ENCODE measurements around the gene L1CAM.

The L1CAM gene

DNA sequence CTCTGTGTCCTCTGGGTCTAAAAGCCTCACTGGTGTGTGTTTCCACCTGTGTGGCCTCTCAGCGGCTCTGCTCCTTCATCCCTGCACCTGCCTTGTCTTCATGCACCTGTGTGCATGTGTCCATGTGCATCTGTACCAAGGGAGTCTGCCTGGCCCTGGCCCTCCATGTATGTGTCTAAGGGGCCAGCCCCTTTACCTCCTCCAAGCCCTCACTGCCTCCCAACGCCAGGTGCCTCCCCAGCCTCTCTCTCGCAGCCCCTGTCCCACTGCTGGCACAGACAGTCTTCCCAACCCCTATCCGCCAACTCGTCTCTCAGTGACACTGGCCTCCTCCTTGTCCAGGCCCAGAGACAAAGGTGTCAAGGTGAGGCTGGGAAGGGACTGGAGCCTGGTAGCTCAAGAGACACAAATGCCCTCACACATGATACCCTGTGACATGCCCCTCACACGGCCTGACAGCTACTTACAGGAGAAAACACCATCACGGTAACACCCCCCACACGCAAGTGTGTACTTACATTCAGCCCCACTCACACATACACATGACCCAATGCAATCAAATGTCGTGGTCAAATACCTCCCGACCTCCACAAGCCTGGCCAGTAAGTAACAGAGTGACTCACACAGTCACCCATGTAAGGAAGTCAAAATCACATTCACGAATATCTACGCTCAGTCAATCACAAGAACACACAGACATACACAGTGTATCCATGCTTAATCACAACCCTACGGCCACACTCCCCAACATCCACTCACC is 11.4 kb downstream of the L1CAM start:
- DNase-seq, result no peak

DNA sequence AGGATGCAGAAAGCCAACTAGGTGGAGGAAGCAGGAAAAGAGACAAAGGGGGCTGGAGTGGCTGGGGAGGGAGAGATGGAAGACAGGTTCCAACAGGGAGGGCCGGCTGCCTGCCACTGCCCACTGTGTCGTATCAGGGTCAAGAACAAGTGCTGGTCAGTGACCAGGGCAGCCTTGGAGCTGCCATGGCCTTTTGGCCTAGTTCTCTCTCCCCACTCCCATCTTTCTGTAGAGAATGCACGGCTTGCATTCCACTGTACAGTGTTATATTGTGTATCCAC is 11.9 kb downstream of the L1CAM start:
- DNase-seq, result no peak

DNA sequence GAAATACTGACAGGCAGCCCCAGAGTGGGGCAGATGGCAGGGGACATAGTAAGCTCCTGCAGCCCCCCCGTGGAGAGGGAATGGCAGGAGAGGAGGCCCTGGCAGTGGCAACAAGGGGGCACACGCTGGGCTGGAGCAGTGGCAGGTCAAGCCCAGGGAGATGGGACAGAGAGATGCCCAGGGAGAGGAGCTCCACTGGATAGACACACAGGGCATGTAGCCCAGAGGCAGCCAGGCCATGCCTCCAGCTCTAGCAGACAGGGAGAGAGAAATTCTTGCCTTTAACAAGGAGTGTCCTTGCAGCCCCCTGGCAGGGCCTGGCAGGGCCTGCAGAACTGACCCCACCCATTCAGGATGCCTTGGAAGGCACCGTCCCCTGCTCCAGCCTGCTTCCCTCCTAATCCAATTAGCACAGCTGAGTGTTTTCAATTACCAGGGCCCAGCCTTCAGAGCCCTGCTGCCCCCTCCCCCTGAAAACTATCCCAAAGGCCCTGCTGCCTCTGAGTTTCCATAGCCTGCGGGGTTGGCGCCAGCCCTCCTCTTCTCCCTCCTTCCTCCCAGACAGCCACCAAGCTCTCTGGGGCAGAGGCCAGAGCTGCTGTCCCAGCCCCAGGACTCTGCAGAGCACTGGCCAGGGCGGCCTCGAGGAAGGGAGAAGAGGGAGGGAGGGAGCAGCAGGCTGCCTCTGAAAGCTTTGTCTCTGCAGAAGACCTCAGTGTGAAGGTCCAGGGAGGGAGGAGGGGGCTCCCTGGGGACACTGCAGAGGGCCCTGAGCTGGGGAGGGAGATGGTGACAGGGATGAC is 12.5 kb downstream of the L1CAM start:
- DNase-seq, result no peak

DNA sequence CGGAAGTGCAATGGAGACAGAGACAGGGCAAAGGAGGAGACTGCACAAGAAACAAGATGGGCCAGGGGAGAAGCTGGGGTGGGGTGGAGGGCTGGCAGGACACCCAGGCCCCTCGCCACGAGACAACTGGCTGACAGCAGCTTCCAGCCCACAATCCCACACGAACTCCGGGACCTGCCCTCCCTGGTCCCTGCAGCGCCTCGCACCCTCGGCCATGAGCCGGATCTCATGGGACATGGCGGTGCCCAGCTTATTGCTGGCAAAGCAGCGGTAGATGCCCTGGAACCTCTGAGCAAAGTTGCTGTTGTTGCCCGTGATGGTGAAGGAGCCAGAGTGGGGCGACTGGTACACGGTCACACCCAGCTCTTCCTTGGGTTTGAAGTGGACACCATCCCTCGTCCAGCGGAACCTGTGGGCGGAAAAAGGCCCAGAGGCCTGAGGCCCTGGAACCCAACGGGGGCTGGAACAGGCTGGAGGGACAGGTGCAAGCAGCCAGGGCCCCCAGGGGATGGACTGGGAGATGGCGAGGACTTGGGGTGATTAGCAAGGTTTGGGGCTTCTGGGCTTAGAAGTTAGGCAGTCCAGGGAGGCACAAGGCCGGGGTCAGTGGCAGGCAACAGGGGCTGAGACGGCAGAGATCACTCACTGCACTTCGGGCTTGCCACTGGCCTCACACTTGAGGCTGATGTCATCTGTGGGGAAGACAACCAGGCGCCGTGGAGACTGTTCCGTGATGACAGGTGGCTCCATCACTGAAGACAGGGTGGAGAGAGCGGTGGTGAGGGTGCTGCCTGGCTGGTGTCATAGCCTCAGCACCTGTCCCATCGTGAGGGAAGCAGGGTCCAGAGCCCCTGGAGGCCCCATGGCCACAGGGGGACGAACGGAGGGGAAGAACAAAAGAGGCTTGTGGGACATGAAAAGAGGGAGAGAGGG is 13.8 kb downstream of the L1CAM start:
- no peak for DNase-seq

DNA sequence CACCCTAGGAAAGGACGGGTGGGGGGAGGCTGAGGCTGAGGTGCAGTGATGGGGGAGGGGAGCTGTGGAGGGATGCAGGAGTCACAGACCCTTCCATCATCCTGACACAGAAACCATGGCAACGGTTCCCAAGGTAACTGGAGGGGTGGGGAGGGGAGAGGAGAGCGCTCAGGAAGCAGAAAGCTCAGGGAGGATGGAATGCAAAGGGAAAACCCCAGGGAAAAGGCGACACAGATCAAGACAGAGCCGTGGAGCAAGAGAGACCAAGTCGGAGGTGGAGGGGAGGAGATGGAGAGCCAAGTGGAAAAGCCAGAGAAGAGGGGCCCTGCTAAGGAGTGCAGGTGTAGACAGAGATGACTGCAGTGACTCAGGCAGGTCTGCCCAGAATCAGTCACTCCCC is 14.5 kb downstream of the L1CAM start:
- DNase-seq, result no peak

DNA sequence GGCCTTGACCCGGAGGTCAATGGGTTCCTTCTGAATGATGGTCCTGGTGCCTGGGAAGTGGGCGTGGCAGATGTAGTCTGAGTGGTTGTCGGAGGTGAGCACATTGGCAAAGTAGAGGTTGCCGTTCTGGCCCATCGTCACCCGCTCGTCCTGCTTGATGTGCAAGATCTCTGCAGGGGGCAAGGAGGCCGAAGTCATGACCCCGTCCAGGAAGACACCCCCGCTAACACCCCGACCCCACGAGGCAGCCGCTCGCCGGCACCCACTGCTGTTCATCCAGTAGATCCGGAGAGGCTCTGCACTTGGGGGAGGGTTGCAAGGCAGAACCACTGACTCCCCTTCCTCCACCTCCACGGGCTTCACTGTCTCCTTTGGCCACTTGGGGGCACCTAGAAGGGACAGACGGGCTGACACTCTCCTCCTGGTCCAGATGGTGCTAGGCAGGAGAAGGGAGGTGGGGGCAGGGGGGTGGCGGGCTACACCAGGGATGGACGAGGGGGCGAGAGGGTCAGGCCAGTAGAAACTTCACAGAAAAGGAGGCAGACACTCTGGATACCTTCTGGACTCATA is 15.1 kb downstream of the L1CAM start:
- DNase-seq, result no peak

DNA sequence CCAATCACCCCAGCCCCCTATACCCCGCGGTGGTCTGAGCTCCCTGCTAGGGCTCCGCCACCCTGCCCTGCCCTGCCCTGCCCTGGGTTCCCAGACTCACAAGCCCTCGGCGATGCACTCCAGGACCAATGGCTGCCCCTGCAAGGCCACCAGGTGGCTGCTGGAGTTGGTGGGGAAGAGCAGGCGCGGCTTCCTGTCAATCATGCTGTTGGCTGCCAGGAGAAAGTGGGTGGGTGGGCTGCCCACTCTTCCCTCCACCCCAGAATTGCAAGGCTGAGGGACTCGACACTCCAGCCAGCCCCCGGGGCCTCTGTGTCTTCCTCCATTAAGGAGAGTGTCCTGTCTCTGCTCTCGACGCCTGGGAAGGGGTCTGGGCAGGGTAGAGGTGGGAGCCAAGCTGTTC is 15.7 kb downstream of the L1CAM start:
- no peak for DNase-seq

DNA sequence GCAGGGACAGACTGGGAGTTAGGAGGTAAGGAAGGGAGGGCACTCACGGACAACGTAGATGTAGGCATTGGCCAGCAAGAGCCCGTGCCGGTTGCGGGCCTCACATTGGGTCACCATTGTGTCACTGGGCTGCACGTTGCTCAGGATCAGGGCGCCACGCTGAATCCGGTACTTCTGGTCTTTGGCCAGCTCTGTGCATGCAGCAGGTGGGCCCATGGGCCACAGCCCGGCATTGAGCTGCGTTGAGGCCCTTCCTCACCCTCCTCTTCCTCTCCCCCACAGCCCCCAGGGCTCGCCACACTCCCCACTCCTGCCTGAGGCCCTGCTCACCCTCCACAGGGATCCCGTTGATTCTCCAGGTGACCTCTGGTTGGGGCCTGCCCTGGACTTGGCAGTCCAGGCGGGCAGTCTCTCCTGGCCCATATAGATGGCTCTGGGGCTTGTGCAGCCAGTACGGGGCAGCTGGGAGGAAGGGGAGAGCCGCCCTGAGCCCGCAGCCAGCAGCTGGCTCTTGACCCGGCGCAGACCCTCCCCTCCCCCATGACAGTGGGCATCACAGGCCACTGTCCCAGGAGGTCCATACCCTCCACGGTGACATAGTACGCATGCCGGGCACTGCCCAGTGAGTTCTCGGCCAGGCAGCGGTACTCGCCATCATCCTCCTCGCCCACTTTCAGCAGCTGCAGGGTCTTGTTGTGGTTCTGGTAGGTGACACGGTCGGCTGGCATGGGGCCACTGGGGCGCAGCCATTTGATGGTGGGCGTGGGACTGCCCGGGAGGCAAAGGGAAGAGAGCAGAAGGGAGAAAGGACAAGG is 16.3 kb downstream of the L1CAM start:
- DNase-seq, result no peak

DNA sequence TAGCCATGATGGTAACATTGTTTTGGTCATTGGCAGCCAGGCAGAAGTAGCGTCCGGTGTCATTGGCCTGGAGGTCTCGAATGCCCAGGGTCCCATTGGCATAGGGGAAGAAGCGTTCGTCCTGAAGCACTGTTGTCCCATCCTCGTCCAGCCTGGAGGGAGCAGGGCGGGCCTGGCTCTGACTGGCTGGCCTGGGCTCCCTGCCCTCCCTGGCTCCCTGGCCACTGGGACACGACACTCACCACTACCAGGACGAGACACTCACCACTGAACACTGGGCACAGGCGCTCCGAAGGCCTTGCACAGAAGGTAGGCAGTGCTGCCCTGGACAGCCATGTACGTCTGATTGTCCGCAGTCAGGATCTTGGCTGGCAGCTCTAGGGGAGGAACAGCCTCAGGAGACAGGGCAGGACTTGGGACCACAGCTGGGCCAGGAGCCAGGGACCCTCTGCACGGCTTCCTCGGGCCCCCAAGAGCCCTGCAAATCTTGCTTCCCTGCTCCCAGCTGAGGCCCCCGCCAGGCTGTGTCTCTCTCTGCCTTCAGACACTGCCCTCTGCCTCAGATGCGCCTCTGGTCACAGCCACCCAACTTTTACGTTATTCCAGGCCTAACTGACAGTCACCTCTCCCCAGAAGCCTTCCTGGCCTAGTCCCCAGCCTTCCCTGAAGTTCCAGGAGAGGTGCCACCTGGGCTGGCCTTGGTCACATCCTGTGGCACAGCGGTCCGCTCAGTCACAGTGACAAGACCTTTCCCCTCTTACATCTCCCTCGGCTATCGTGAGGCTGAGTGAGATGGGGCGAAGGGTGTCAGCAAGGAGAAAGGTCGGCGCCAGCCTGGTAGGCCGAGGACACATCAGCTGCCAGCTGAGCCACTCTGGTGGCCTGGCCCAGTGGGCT is 17.1 kb downstream of the L1CAM start:
- DNase-seq, result no peak

DNA sequence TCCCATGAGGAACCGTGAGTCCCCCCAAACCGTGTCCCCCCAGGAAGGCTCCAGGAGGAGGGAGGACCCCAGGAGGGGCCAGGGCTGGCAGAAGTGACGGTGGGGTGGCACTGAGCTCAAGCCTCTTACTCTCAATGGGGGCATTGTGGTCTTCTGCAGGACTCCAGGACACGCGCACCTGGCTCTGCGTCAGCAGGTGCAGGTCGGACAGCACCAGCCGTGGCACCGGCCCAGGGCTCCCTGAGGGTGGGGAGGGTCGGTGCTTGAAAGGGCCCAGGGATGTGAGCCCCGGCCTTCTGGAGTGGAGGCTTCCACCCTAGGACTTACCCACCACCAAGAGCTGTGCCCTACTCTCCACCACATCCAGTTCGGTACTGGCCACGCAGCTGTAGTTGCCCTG is 18.3 kb downstream of the L1CAM start:
- DNase-seq, result no peak

DNA sequence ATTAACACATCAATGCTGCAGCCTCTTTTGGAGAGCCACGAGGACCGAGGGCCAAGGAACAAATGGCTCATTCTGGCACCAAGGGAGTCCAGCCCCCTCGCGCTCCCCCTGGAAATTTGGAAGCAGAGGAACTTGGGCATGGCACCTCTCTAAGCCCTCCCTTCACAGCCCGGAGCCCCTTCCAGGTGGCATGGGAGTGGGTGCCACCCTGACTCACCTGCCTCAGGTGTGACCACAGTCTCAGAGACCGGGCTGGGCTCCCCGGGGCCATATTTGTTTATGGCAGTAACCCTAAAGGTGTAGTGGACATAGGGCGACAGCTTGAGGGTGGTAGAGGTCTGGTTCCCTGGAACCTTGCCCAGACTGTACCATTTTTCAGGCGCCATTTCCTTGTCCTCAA is 18.8 kb downstream of the L1CAM start:
- no peak for DNase-seq

DNA sequence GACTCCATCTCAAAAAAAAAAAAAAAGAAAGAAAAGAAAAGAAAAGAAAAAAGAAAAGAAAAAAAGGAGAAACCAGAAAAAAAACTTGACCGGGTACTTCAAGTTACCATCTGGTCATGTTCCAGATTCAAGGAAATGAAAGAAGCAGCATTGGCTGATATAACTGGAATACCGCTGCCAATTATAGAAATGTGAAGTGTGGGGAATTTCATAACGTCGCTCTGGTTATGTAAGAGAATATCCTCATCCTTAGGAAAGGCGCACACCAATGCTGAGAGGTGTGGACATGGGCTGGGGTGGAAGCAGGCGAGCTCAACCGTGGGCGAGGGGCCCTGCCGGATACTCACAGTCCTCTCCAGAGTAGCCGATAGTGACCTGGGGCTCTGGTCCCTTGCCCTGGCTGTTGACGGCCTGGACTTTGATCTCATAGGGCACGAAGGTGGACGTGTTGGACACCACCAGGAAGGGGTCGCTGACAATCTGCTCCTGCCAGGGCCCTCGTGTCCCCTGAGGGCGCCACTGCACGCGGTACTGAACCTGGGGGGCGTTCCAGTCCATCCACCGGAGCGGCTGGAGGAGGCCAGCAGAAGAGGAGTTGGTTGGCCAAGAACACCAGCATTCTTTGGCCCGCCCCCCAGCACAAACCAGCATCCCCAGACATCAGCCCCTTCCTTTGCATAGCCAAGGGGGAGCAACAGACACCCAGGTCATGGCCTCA is 19.5 kb downstream of the L1CAM start:
- no peak for DNase-seq

DNA sequence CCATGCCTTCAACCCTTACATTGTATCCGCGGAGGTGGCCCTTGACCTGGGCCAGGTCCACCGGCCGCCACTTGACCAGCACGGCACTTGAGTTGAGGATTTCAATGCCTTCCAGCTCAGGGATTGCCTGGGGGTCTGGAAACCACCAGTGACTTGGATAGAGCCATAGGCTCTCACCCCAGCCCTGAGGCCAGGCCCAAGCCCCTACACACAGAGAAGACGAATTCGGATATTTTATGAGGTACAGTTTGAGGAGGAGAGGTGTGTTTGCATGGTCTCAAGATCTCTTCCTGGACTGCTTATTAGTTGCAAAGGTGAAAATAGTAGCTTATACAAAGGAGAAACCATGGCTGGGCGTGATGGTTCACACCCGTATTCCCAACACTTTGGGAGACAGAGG is 20.3 kb downstream of the L1CAM start:
- DNase-seq, result no peak

DNA sequence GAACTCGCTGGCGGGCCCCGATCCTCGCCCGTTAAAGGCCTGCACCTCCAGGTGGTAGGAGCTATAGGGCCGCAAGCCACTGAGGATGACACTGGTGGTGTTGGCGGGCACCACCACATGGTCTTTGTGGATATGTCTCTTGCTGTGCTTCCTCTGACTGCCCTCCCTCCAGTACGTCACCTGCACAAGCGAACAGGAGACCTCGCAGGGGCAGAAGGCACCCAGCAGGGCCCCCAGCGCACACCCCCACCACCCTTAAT is 20.7 kb downstream of the L1CAM start:
- DNase-seq, result no peak

DNA sequence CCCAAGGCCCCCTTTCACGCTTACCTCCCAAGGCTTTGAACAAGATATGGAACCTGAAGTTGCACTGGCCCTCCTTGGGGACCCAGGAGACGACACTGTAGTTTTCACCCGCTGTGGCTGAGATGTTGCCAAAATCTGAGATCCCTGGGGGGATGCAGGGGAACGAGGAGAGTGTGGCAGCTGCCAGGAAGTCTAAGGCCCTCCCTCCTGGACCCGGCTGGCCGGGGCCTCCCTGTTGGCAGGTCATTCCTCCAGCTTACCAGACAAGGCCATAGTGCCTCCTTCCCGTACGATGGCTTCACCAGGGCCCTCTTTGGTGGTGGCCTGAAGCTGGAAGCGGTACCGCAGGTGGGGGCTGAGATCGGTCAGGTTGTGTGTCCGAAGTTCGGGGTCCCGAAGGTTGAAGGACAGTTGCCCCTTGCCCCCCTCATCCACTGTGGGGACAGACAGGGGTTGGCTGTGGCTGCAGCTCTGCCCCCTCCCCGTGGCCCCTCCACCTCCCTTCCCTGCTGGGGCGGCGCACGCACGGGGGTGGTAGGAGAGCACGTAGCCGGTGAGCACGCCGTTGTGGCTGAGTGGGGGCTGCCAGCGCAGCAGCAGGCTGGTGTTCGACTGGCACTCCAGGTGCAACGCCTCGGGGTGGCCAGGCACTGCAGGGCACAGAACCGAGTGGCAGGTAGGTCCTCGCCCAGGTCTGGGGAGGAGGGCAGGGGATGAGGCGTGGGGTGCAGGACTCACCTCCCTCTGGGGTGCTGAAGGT is 21.2 kb downstream of the L1CAM start:
- no peak for DNase-seq

DNA sequence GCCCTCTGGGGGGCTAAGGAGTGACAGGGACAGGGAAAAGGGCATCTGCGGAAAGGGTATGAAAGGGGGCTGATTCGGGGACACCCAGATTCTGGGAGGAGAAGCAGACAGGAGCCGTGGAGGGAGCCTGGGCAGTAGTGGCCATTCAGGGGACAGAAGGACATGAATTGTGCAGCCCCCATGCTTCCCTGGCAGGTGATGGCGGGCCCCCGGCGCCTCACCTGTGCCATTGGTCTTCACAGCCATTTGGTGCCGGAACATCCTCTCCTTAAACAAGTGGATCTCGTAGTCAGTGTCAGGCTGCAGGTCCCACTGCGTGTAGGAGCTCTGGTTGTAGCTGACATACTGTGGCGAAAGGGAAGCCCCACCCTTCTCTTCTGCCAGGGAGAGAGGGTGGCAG is 21.9 kb downstream of the L1CAM start:
- no peak for DNase-seq

DNA sequence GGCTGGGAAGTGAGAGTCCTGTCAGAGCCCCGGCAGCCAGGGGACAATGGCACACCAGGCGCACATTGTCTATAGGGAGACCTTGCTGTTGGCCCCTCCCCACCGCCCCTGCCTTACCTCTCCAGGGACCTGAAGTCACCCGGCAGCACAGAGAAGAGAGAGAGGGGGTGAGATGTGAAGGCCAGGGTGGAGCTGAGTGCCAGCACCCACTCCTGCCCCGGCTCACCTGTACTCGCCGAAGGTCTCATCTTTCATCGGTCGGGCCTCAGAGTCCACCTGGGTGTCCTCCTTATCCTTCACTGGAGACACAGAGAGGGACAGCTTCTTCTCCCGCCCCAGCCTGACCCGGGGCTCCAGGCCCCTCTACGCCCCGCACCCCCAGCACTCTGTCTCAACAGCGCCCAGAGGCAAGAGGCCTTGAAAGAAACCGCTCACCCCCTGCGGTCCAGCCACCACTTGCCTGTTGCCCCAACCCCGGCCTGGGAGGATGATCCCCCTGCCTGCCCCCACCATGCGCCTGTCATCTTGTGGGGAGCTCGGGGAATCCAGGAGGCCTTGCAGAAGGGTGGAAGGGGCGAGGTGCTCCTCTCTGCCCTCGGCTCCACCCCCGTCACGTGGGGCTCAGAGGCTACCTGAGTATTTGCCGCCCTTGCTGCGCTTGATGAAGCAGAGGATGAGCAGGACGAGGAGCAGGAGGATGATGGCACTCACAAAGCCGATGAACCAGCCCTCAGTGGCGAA is 22.6 kb downstream of the L1CAM start:
- DNase-seq, result no peak

DNA sequence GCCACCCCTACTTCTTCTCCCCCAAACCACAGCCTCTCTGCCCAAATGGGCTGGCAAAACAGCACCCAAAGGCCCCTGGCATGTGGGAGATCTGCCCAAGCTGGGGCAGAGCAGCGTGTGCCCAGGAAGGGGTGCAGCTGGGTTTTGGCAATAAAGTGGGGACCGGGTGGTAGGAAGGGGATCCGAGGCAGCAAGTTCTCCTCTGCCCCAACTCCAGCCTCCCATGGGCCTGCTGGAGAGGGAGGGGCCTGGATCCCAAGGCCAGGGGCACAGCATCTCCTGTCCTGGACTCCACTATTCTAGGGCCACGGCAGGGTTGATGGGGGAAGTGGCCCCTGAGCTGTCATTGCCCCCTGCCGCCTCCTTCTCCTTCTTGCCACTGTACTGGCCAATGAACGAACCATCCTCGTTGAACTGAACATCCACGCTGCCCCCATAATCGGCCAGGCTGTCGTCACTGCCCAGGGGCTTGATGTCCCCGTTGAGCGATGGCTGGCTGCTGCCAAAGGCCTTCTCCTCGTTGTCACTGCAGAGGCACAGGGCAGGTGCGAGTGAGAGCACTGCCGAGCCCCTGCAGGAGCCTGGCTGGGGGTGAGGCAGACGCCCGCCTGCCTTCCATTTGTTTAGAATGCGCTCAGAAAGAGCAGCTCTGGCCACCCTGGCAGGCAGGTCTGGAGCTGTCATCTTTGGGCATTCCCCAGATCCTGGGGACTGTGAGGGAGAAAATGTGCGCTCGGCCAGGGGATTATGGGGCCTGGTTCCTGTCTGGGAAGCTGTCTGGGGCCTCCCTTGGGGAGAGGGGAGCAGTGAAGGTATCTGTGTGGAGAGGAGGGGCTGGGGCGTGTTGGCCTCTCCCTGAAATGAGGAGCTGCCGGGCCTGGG is 23.4 kb downstream of the L1CAM start:
- no peak for DNase-seq

All from SW 1271 (cell line).